Testis (tissue), 3 donors: ENCODE results near the gene IPO9. TPM values are rescaled to one million over a fixed set of nuclear protein-coding genes. Genes with fewer than 3 reads are reported as not detected.

ENCODE experiments used
- DNase-seq: peaks from one replicate; pipeline ENCODE4 v3.0.0-alpha.2; 2019
- H3K27ac ChIP-seq, 2 donors: fragments of 200-600 bp; sonication (generic); one replicate each; pipeline ENCODE4 v1.5.1; 2019
- H3K27me3 ChIP-seq: fragments of 200-600 bp; sonication (generic); one replicate; pipeline ENCODE4 v1.5.1; 2019
- H3K36me3 ChIP-seq: fragments of 200-600 bp; sonication (generic); one replicate; pipeline ENCODE4 v1.5.1; 2017; ENCODE audit warnings: low read depth; ENCODE audit errors: missing control alignments
- H3K4me1 ChIP-seq: fragments of 200-600 bp; sonication (generic); one replicate; pipeline ENCODE4 v1.5.1; 2019
- H3K4me3 ChIP-seq, 2 donors: fragments of 200-600 bp; sonication (generic); one replicate each; pipeline ENCODE4 v1.5.1; 2017 to 2019
- H3K9me3 ChIP-seq: fragments of 200-600 bp; sonication (generic); one replicate; pipeline ENCODE4 v1.5.1; 2017
- CTCF ChIP-seq, 3 experiments: fragments of 450-650 bp in 2 of 3; fragments of 200-600 bp in 1 of 3; sonication (generic) in 1 of 3; IDR thresholded peaks; one replicate each; pipeline ENCODE4 v1.5.1; 2016 to 2019; ENCODE audit warnings: antibody characterized with exemption in 3 of 3, mild to moderate bottlenecking in 2 of 3, moderate library complexity in 1 of 3
- POLR2A ChIP-seq: fragments of 450-650 bp; IDR thresholded peaks from one replicate; pipeline ENCODE4 v1.6.1; 2017; ENCODE audit warnings: antibody characterized with exemption, mild to moderate bottlenecking, moderate library complexity
- WGBS, 2 donors: methylation state at CpG; one replicate each; pipeline ENCODE4 v1.1.5; 2018; 5-methylcytosine and 5-hydroxymethylcytosine counted together
- intact Hi-C: fragments of 100-400 bp; cut with DNase I; formaldehyde crosslinking; loops from one replicate; pipeline ENCODE4 v1.15.1; 2023; ENCODE audit warnings: low total_unique reads
- polyA plus RNA-seq: library from polyadenylated mRNA; stranded (reverse); fragments of 350-450 nt; fragmentation: Illumina TruSeq; extraction: RNeasy Lipid Tissue Mini Kit (QIAGEN cat#74804); gene quantifications from one replicate; pipeline ENCODE4 v1.2.3, GENCODE V29; 2014; ENCODE audit warnings: low read depth, low replicate concordance; ENCODE audit not compliant: insufficient read depth
- total RNA-seq, 2 donors: library from RNA; depleted of rRNA; stranded (reverse); fragments of >200 nt; gene quantifications; one replicate each; pipeline ENCODE4 v1.2.3, GENCODE V29; 2016

Gene IPO9
- total and polyA plus RNA-seq, 3 donors from 2014 or later, result 29.4 to 33.0 (median 30.5) TPM

- H3K36me3 ChIP-seq, result no peaks in the 10 kb centered on the region
- TF ChIP-seq POLR2A, result no peak
- no peak for TF ChIP-seq CTCF (IDR thresholded peaks at IDR 0.05)
- 91 to 95% methylated on average over 4 of the region's 4 CpGs for WGBS, 2 donors
- DNase-seq, result no peak
- H3K4me1 ChIP-seq, result no peaks in the 10 kb centered on the region
- no peaks in the 10 kb centered on the region for H3K9me3 ChIP-seq
- H3K4me3 ChIP-seq, result no peak overlapping the region
- intact Hi-C loops, result no loop called here
- H3K27me3 ChIP-seq, result no peaks in the 10 kb centered on the region
- no peak overlapping the region for H3K27ac ChIP-seq
These were observed 22.2 kb upstream of the IPO9 start for GRCh38 chr1:201806801-201807200.

- H3K4me1 ChIP-seq, result no peaks in the 10 kb centered on the region
- no peak overlapping the region for H3K27ac ChIP-seq
- no peak for DNase-seq
- no peak overlapping the region for H3K4me3 ChIP-seq
- H3K9me3 ChIP-seq, result no peaks in the 10 kb centered on the region
- H3K27me3 ChIP-seq, result no peaks in the 10 kb centered on the region
- intact Hi-C loops, result no loop called here
- WGBS, 2 donors, result 96 to 98% methylated on average over 11 of the region's 11 CpGs
- TF ChIP-seq CTCF (IDR thresholded peaks at IDR 0.05), result no peak
- no peaks in the 10 kb centered on the region for H3K36me3 ChIP-seq
These were observed 20.9 kb upstream of the IPO9 start for GRCh38 chr1:201807958-201808632.

GRCh38 chr1:201808633-201808990, 20.3 kb upstream of the IPO9 start:
- H3K4me3 ChIP-seq, result no peak overlapping the region
- WGBS, 2 donors, result 96 to 98% methylated on average over 6 of the region's 6 CpGs
- no peaks in the 10 kb centered on the region for H3K27me3 ChIP-seq
- DNase-seq, result no peak
- H3K9me3 ChIP-seq, result no peaks in the 10 kb centered on the region
- no peaks in the 10 kb centered on the region for H3K36me3 ChIP-seq
- H3K4me1 ChIP-seq, result no peaks in the 10 kb centered on the region
- no peak overlapping the region for H3K27ac ChIP-seq
- intact Hi-C loops, result no loop called here
- TF ChIP-seq POLR2A (no peak), CTCF (IDR thresholded peaks at IDR 0.05) (no peak)

- Histone ChIP-seq H3K4me3 (no peak overlapping the region), H3K27me3 (no peaks in the 10 kb centered on the region), H3K9me3 (no peaks in the 10 kb centered on the region), H3K4me1 (no peaks in the 10 kb centered on the region), H3K36me3 (no peaks in the 10 kb centered on the region), H3K27ac (no peak overlapping the region)
- WGBS, 2 donors, result 90 to 93% methylated on average over 5 of the region's 5 CpGs
- TF ChIP-seq CTCF (IDR thresholded peaks at IDR 0.05), result no peak
- no peak for TF ChIP-seq POLR2A
- intact Hi-C loops, result no loop called here
- DNase-seq, result no peak
These were observed 19.1 kb upstream of the IPO9 start for GRCh38 chr1:201809876-201810275.
